AML-193 (cell line): ENCODE results near the gene H2BW2.
"Not testable (repeated sequence)": the region's sequence is repeated elsewhere in the genome, so short reads cannot be mapped to it uniquely, and the experiment has no call there.

ENCODE experiments used
- DNase-seq, 2 experiments: peaks; one replicate each; lab custom pipeline; 2025; lab: John Stamatoyannopoulos, UW

The H2BW2 gene

DNA sequence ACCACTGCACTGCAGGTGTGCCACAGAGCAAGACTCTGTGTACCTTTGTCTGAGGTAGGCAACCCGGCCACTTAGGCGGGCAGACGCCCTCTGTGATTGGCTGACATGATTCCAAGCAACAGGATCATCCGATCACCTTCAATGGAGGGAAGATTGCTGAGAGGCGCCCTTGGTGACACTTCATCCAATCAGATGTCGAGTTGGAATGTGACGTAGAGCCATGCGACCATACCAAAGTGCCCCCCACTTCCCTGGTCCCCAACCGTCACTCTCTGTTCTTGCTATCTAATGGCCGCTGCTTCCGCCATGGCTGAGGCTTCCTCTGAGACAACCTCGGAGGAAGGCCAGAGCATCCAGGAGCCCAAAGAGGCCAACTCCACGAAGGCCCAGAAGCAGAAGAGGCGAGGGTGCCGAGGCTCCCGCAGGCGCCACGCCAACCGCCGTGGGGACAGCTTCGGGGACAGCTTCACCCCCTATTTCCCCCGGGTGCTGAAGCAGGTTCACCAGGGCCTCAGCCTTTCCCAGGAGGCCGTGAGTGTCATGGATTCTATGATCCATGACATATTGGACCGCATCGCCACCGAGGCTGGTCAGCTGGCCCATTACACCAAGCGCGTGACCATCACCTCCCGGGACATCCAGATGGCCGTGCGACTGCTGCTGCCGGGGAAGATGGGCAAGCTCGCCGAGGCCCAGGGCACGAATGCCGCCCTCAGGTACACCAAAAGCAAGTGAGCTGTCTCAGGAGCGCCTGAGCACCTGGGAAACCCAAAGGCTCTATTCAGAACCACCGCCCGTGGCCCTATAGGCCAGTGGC is at the start of gene H2BW2:
H2BW2 (plus strand) TSS at position 268 of the 817 bp plus-strand sequence; CDS start at position 307, 39 bp downstream.
- DNase-seq = no peak

- no peak for DNase-seq
These were observed 40.5 kb upstream of the H2BW2 start for GRCh38 chrX:103999234-103999633.

DNA sequence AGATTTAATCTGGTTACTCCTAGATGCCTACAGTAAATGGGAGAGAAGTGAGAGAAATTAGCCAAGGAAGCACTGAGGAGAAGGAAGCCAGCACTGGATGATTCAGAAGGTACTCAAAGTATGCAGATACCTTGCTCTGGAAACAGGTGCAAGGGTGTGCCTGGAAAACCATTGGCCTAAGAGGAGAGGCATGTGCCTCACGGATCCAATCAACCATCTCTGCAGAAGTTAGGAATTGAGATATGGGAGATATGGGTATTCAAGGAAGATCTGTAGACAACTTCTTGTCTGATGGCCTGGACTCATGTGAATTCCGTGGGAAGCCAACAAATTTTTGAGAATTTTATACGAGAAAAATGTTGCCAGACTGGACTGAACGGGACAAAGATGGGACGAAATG is 30.9 kb upstream of the H2BW2 start:
- DNase-seq = no peak

GRCh38 chrX:104013158-104013557 is 26.6 kb upstream of the H2BW2 start:
- DNase-seq = no peak

- DNase-seq = no peak
These were observed 26.1 kb upstream of the H2BW2 start, which contains the start of gene H2BW1 for GRCh38 chrX:104013606-104014005. Gene H2BW1, minus strand, starts transcription at chrX:104013708. Its CDS starts 132 bp downstream, at chrX:104013576.

DNA sequence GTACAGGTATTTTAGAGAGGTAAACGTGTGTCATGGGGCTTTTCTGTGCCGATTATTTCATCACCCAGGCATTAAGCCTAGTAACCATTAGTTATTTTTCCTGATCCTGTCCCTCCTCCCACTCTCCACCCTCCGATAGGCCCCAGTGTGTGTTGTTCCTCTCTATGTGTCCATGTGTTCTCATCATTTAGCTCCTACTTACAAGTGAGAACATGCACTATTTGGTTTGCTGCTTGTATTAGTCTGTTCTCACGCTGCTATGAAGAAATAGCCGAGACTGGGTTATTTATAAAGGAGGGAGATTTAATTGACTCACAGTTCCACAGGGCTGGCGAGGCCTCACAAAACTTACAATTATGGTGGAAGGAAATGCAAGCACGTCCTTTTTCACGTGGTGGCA is 24.2 kb upstream of the H2BW2 start:
- not testable (repeated sequence) for DNase-seq

- DNase-seq = no peak
These were observed 21.6 kb upstream of the H2BW2 start for GRCh38 chrX:104018126-104018525.

DNA sequence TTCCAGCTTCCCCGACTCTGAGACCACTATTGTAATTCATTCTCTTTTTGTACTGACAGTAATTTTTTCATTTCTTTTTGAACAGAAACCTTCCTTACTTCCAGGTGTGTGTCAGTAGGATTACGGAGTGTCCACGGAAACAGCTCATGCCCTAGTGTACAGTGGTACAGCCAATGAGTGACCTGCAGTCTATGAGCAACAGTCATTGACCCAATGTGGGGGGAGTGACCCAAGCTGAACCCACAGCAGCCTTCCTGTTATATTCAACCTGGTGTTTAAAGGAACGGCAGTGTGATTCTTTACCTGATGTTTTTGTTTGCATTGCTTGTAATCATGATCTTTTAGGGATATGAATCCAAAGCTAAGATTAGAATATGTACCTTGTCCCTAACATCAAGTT is 1.2 kb downstream of the H2BW2 start:
- DNase-seq = no peak

GRCh38 chrX:104045642-104046041 is 5.9 kb downstream of the H2BW2 start:
- no peak for DNase-seq

- no peak for DNase-seq
These were observed 7.4 kb downstream of the H2BW2 start for GRCh38 chrX:104047171-104047570.

DNA sequence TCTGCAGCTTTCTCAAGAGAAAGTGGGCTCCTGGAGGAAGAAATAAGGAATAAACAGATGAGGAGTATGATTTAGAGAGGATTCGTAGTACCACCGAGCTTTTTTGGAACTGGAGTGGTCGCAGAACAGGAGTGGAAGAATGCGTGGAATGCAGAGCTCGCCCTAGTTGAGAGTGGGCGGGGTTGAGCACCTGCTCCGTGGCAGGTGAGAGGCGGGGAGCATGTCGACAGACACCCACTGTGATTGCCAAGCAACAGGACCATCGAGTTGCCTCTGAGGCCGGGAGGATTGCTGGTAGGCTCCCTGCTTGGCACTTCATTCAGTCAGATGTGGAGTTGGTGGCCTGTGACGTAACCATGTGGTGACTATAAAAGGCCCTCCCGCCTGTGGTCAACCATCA is 15.2 kb downstream of the H2BW2 start:
- not testable (repeated sequence) for DNase-seq

DNA sequence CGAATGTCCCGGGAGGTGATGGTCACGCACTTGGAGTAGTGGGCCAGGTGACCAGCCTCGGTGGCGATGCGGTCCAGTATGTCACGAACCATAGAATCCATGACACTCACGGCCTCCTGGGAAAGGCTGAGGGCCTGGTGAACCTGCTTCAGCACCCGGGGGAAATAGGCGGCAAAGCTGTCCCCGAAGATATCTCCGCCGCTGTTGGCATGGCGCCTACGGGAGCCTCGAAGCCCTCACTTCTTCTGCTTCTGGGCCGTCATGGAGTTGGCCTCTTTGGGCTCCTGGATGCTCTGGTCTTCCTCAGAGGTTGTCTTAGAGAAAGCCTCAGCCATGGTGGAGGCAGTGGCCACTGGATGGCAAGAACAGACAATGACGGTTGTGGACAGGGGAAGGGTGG is 22.9 kb downstream of the H2BW2 start:
- DNase-seq = not testable (repeated sequence)

DNA sequence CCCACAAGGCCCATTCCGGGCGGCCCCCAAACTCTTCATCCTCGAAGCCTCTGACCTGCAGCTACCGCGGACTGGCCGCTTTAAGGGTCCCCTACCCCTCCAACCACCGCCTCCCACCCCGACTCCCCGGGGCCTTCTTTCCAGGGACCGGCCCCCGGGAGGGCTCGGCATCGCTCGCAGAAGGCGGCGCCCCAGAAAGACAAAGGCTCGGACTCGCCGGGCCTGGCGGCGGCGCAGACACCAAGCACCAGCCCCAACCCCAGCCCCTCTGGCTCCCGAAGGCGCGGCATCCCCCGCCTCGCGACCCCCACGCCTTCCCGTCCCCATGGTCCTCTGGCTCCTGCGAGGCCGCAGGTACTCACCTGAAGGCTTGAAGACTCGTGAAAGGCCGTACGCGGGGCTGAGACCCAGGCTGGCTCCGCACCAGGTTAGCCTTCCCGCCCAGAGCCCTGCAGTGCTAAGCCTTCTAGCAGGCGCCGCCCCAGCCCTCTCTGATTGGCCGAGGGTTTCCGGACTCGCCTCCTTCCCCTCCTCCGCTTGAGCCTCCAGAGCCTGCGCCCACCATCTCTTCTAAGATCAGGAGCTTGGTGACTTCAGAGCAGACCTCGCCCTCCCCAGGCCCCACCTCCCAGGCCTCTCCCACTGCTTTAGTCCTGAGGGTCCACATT is 36.2 kb downstream of the H2BW2 start, which contains the start of gene TMSB15C:
TMSB15C (minus strand) TSS at position 459 of the 668 bp plus-strand sequence.
- DNase-seq = not testable (repeated sequence)

DNA sequence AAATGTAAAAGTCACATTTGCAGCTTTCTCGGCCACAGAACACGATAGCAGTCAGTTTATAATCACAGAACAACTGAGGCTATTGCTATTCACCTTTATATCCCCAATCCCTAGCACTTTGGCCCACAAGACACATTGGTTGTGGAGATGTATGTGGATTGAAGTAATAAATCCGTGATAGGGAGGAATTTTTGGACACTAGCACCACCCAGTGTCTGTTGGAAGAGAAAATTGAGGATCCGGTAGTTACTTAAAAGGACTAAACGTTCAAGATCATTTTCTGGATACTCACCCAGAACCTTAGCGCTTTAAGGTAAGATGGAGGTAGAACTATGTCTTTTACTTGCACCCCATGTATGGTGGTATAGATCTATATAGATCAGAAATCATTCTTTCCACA is 38.1 kb downstream of the H2BW2 start:
- DNase-seq = not testable (repeated sequence)

DNA sequence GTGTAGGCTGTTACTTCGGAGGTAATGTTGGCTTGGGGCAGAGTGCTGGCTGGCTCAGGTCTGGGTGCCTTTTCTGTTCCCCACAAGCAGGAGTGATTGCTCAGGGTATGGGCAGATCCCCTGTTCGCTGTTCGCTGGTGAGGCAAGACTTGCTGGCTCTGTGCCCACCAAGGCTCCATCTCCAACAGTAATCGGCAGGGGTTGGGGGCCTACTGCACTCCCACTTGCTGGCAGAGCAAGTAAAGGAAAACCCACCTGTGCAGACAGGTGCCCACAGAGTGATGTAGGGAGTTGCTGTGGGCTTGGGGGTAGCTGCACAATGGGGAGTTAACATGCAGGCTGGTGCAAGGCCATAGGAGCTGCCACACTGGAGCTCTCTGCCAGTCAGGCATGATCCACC is 44.3 kb downstream of the H2BW2 start:
- no peak for DNase-seq

DNA sequence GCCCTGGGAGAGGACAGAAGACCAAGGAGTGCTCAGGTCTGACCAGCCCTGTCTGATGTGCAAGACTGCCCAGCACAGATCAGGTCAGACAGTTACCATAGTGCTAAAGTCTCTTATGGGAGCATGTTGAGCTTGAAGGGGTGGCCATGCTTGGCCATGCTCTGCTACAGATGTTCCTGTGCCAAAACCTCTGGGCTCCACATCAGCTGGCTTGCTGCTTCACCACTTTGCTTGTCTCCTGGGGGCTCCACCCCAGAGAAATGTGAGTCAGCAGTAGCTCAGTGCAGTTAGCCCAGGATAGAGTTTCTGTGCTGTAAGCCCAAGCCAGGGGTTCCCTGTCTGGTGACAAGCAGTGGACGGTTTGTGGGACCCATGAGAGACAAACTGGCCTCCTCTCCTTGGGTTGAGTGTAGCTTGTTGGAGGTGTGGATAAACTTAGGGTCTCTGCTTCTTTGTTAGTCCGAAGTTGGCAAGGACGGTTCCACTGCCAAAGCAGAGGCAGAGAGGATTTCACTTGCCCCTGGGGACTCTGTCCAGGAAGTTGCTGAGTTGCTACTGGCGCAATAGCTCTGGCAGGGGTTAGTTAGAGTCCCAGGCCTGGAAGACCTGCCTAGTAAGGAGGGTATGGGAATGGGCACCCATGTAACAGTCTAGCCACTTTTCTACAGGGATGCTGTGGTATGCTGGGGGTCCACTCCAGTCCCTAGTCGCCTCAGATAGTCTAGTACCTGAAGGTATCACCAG is 45.0 kb downstream of the H2BW2 start:
- DNase-seq = no peak

DNA sequence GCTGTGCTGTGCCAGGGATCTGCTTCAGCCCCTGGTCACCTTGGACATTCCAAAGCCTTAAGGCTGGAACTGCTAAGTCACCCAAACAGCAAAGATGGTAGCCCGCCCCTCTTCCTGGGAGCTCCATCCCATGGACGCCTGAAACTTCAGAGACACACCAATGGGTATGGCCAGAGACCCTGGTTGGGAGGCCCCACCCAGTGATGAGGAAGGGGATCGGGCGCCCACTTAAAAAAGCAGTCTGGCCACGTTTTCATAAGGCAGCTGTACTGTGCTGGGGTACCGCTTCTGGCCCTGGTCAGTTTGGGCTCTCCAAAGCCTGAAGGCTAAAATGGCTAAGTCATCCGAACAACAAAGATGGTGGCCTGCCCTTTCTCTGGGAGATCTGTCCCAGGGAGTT is 45.7 kb downstream of the H2BW2 start:
- no peak for DNase-seq

DNA sequence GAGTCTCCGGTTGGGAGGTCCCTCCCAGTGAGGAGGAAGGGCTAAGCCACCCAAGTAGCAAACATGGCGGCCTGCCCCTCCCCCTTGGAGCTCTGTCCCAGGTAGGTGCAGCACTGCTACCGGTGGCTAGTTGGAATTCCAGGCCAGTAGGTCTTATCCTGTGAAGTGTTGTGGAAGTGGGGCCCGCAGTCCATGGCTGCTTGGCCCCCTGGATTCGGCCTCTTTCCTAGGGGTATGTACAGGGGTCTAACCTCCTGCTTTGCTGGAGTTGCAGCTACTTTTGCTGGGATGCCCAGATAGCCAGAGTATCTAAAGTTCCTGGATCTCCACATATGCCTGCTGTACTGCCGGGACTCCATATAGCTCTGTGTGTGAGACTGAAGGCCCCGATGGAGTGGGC is 46.2 kb downstream of the H2BW2 start:
- DNase-seq = no peak
